HG02642 (cell line): ENCODE results near the gene ITFG2.
A peak's percentile ranks its signal among the peaks of the same experiment; 100 is the strongest.

ENCODE experiments used
- ATAC-seq: cut with Tn5 transposase; IDR thresholded peaks from one replicate; pipeline ENCODE4 v1.9.1; 2021; ENCODE audit warnings: mild to moderate bottlenecking; ENCODE audit not compliant: unreplicated experiment, poor library complexity

The ITFG2 gene

GRCh38 chr12:2794736-2795289 is 17.7 kb upstream of the ITFG2 start, which contains the start of gene FKBP4:
Gene FKBP4 (plus strand): TSS chr12:2794970. CDS start chr12:2795140, 170 bp downstream.
- peak; percentile 85 for ATAC-seq

- peak; percentile 70 for ATAC-seq
Observed at GRCh38 chr12:2795291-2796186, 16.9 kb upstream of the ITFG2 start.

GRCh38 chr12:2796187-2796666 is 16.2 kb upstream of the ITFG2 start:
- ATAC-seq = no peak

- ATAC-seq = no peak
Observed at GRCh38 chr12:2797721-2798418, 14.6 kb upstream of the ITFG2 start.

- ATAC-seq = no peak
Observed at GRCh38 chr12:2800046-2800570, 12.4 kb upstream of the ITFG2 start.

- no peak for ATAC-seq
Observed at GRCh38 chr12:2801044-2801783, 11.3 kb upstream of the ITFG2 start.

GRCh38 chr12:2803635-2804392 is 8.7 kb upstream of the ITFG2 start:
- no peak for ATAC-seq

GRCh38 chr12:2804393-2805142 is 7.9 kb upstream of the ITFG2 start:
- ATAC-seq = no peak

GRCh38 chr12:2805143-2805520 is 7.3 kb upstream of the ITFG2 start:
- ATAC-seq = no peak

- no peak for ATAC-seq
Observed at GRCh38 chr12:2806700-2807099, 5.8 kb upstream of the ITFG2 start.

GRCh38 chr12:2811801-2812200 is 667 bp upstream of the ITFG2 start:
- no peak for ATAC-seq

- ATAC-seq = no peak
Observed at GRCh38 chr12:2813214-2814185, 1.0 kb downstream of the ITFG2 start.

GRCh38 chr12:2819810-2820209 is 7.3 kb downstream of the ITFG2 start:
- ATAC-seq = no peak

- no peak for ATAC-seq
Observed at GRCh38 chr12:2820432-2820831, 8.0 kb downstream of the ITFG2 start.

- ATAC-seq = no peak
Observed at GRCh38 chr12:2823483-2823882, 11.0 kb downstream of the ITFG2 start.

- ATAC-seq = no peak
Observed at GRCh38 chr12:2824541-2824940, 12.1 kb downstream of the ITFG2 start.

GRCh38 chr12:2825132-2825531 is 12.7 kb downstream of the ITFG2 start:
- no peak for ATAC-seq

- ATAC-seq = no peak
Observed at GRCh38 chr12:2826036-2826435, 13.6 kb downstream of the ITFG2 start.
